Coronary artery (tissue), 2 donors: ENCODE results near the gene TAS1R3.

ENCODE experiments used
- DNase-seq: peaks from one replicate; pipeline ENCODE4 v3.0.0-alpha.2; 2017; ENCODE audit warnings: low spot score
- H3K27ac ChIP-seq, 2 donors: fragments of 200-600 bp; sonication (generic); one replicate each; pipeline ENCODE4 v1.5.1; 2016 to 2019
- H3K4me3 ChIP-seq: fragments of 200-600 bp; sonication (generic); 2 replicates; pipeline ENCODE4 v1.5.1; 2016; ENCODE audit warnings: mild to moderate bottlenecking, moderate library complexity
- TF ChIP-seq, protein P1 (sequence below): fragments of 200-600 bp; sonication (generic); IDR thresholded peaks from one replicate; pipeline ENCODE4 v1.5.1; 2019; ENCODE audit warnings: antibody characterized with exemption

The TAS1R3 gene

DNA sequence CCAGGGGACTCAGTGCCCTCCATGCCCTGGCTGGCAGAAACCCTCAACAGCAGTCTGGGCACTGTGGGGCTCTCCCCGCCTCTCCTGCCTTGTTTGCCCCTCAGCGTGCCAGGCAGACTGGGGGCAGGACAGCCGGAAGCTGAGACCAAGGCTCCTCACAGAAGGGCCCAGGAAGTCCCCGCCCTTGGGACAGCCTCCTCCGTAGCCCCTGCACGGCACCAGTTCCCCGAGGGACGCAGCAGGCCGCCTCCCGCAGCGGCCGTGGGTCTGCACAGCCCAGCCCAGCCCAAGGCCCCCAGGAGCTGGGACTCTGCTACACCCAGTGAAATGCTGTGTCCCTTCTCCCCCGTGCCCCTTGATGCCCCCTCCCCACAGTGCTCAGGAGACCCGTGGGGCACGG lies 2.8 kb upstream of the TAS1R3 start:
- H3K4me3 ChIP-seq, result no peak overlapping the region
- no peak for DNase-seq
- no peak overlapping the region for H3K27ac ChIP-seq
- TF ChIP-seq, protein P1, sequence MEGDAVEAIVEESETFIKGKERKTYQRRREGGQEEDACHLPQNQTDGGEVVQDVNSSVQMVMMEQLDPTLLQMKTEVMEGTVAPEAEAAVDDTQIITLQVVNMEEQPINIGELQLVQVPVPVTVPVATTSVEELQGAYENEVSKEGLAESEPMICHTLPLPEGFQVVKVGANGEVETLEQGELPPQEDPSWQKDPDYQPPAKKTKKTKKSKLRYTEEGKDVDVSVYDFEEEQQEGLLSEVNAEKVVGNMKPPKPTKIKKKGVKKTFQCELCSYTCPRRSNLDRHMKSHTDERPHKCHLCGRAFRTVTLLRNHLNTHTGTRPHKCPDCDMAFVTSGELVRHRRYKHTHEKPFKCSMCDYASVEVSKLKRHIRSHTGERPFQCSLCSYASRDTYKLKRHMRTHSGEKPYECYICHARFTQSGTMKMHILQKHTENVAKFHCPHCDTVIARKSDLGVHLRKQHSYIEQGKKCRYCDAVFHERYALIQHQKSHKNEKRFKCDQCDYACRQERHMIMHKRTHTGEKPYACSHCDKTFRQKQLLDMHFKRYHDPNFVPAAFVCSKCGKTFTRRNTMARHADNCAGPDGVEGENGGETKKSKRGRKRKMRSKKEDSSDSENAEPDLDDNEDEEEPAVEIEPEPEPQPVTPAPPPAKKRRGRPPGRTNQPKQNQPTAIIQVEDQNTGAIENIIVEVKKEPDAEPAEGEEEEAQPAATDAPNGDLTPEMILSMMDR, result no peak

- DNase-seq, result no peak
- H3K27ac ChIP-seq, result no peak overlapping the region
- H3K4me3 ChIP-seq, result no peak overlapping the region
- TF ChIP-seq, protein P1, result no peak
Observed at GRCh38 chr1:1329304-1330210, 1.5 kb upstream of the TAS1R3 start.

DNA sequence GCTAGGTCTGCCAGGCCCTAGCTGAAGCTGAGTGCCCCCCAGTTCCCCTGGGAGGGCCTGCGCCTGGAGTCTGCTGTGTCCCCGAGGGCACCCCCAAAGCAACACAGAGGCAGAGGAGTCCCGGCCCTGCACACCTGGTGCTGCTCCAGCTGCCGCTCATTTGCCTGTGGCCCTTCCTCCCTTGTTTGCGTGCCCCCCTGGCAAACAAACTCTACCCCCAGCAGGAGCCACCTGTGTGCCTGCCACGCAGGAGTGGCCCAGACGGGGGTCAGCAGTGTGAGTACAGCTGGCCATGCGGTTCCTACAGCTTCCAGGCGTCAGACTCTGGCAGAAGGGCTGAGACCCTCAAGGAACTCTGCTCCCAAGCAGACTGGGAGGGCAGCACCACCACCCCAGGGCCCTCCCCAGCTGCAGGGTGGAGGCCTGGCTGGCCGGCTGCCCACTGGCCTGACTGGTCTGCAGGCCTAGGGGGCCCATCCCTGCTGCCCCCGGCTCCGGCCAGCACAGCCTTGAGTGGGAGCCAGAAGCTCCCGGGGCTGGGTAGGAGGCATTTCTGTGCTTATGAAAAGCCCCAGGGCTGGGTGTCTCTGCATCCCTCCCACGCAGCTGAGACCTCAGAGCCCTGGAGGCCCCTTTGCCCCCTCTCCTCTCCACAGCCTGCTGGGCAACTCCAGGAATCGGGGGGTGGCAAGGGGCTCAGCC lies 563 bp upstream of the TAS1R3 start:
- DNase-seq, result no peak
- H3K27ac ChIP-seq, result no peak overlapping the region
- TF ChIP-seq, protein P1, result no peak
- H3K4me3 ChIP-seq, result no peak overlapping the region

- no peak for DNase-seq
- TF ChIP-seq, protein P1, result no peak
- Histone ChIP-seq H3K27ac (no peak overlapping the region), H3K4me3 (no peak overlapping the region)
Observed at GRCh38 chr1:1332031-1332755, 1.1 kb downstream of the TAS1R3 start.

- Histone ChIP-seq H3K27ac (no peak overlapping the region), H3K4me3 (no peak overlapping the region)
- DNase-seq, result no peak
- TF ChIP-seq, protein P1, result no peak
Observed at GRCh38 chr1:1332774-1333480, 1.8 kb downstream of the TAS1R3 start.

- Histone ChIP-seq H3K27ac (no peak overlapping the region), H3K4me3 (no peak overlapping the region)
- TF ChIP-seq, protein P1, result no peak
- DNase-seq, result no peak
Observed at GRCh38 chr1:1333551-1334241, 2.6 kb downstream of the TAS1R3 start.
